Erythroblast (primary cell): Measurements from ENCODE around the gene VSX2.

ENCODE experiments used
- DNase-seq, 2 experiments: peaks; one replicate each; lab custom pipeline; 2025; lab: John Stamatoyannopoulos, UW
- GATA1 ChIP-seq: IDR thresholded peaks from 2 replicates; pipeline ENCODE4 v1.6.1; 2011; ENCODE audit warnings: low read depth, mild to moderate bottlenecking, control low read depth, low read length, moderate library complexity
- POLR2A ChIP-seq: IDR thresholded peaks from 2 replicates; pipeline ENCODE4 v1.6.1; 2011; ENCODE audit warnings: mild to moderate bottlenecking, low read length

Gene VSX2

GRCh38 chr14:74312161-74312560, 72.9 kb downstream of the VSX2 start:
- DNase-seq, result no peak
- TF ChIP-seq POLR2A (no peak), GATA1 (no peak)
